GM12878 (cell line): Measurements from ENCODE around the gene EPHA8. TPM values are rescaled to one million over a fixed set of nuclear protein-coding genes. Genes with fewer than 3 reads are reported as not detected.

Source experiments
- FOS ChIP-seq: IDR thresholded peaks from 3 replicates; pipeline ENCODE4 v1.6.1; 2011; ENCODE audit warnings: borderline replicate concordance; ENCODE audit not compliant: insufficient read length; ENCODE audit errors: extremely low read depth
- GABPA ChIP-seq: IDR thresholded peaks from 2 replicates; pipeline ENCODE4 v1.6.1; 2014; ENCODE audit warnings: antibody characterized with exemption, low read depth, mild to moderate bottlenecking, inconsistent platforms
- KAT2A ChIP-seq: conservative IDR thresholded peaks from 2 replicates; pipeline ENCODE4 v1.6.1; 2011; ENCODE audit warnings: low read depth, low read length; ENCODE audit not compliant: control insufficient read depth
- STAT3 ChIP-seq: IDR thresholded peaks from 2 replicates; pipeline ENCODE4 v1.6.1; 2011; ENCODE audit warnings: low read depth, low read length, improper control_type of control experiment
- ZBED1 ChIP-seq: IDR thresholded peaks from 2 replicates; pipeline ENCODE4 v1.6.1; 2016; ENCODE audit warnings: borderline replicate concordance
- polyA plus RNA-seq, 11 experiments: library from polyadenylated mRNA; depleted of rRNA in 4 of 11; unstranded in 6 of 11; stranded (reverse) in 5 of 11; fragments of >200 nt; fragmentation: Nextera tagmentation in 4 of 11; fragmentation: Illumina TruSeq in 1 of 11; extraction: Ambion mirVana in 4 of 11; extraction: Trizol in 1 of 11; gene quantifications; 1 replicate in 1 of 11; 2 replicates in 10 of 11; pipeline versions ENCODE4 v1.2.1 to v1.2.3, GENCODE V29; 2011 to 2016; ENCODE audit warnings: inconsistent platforms in 2 of 11, missing spikeins in 2 of 11, low read depth in 1 of 11
- total RNA-seq, 4 experiments: library from RNA; depleted of rRNA in 3 of 4; stranded (reverse); fragments of >200 nt in 3 of 4; fragmentation: Illumina TruSeq in 1 of 4; extraction: Trizol in 1 of 4; gene quantifications; 2 replicates each; pipeline versions ENCODE4 v1.2.1 to v1.2.3, GENCODE V29; 2013 to 2021
- TF ChIP-seq, protein P1 (sequence below): IDR thresholded peaks from 2 replicates; pipeline ENCODE4 v1.6.1; 2012; ENCODE audit warnings: improper control_type of control experiment, low read depth, low read length; ENCODE audit not compliant: insufficient replicate concordance
- TF ChIP-seq, protein P2 (sequence below), 3 experiments: IDR thresholded peaks in 2 of 3; conservative IDR thresholded peaks in 1 of 3; 2 replicates each; pipeline ENCODE4 v1.5.1; 2011; ENCODE audit warnings: low read depth in 3 of 3, low read length in 3 of 3, mild to moderate bottlenecking in 3 of 3, control low read depth in 2 of 3, moderate library complexity in 2 of 3, inconsistent platforms in 1 of 3, mixed read lengths in 1 of 3; ENCODE audit not compliant: control insufficient read depth in 2 of 3, insufficient read depth in 1 of 3; ENCODE audit errors: extremely low read depth in 1 of 3

The EPHA8 gene
- total and polyA plus RNA-seq, 10 of the 15 experiments (the other 5 are each of a cell fraction or from before 2014, with no cell fraction given), result not detected

DNA sequence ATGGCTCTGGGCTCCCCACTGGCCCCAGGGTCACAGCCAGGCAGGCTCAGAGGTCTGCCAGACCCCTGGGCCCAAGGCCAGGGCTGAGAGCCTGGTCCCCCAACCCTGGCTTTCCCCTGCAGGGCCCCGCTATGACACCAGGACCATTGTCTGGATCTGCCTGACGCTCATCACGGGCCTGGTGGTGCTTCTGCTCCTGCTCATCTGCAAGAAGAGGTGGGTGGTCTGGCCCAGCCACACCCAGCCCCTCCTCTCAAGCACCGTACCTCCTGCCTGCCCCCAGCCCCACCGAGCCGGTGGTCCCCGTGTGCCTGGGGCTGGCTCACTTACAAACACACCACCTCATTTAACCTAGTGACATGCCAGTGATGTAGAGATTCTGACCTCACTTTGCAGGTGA, 31.8 kb downstream of the EPHA8 start (continued):
- TF ChIP-seq, protein P1, sequence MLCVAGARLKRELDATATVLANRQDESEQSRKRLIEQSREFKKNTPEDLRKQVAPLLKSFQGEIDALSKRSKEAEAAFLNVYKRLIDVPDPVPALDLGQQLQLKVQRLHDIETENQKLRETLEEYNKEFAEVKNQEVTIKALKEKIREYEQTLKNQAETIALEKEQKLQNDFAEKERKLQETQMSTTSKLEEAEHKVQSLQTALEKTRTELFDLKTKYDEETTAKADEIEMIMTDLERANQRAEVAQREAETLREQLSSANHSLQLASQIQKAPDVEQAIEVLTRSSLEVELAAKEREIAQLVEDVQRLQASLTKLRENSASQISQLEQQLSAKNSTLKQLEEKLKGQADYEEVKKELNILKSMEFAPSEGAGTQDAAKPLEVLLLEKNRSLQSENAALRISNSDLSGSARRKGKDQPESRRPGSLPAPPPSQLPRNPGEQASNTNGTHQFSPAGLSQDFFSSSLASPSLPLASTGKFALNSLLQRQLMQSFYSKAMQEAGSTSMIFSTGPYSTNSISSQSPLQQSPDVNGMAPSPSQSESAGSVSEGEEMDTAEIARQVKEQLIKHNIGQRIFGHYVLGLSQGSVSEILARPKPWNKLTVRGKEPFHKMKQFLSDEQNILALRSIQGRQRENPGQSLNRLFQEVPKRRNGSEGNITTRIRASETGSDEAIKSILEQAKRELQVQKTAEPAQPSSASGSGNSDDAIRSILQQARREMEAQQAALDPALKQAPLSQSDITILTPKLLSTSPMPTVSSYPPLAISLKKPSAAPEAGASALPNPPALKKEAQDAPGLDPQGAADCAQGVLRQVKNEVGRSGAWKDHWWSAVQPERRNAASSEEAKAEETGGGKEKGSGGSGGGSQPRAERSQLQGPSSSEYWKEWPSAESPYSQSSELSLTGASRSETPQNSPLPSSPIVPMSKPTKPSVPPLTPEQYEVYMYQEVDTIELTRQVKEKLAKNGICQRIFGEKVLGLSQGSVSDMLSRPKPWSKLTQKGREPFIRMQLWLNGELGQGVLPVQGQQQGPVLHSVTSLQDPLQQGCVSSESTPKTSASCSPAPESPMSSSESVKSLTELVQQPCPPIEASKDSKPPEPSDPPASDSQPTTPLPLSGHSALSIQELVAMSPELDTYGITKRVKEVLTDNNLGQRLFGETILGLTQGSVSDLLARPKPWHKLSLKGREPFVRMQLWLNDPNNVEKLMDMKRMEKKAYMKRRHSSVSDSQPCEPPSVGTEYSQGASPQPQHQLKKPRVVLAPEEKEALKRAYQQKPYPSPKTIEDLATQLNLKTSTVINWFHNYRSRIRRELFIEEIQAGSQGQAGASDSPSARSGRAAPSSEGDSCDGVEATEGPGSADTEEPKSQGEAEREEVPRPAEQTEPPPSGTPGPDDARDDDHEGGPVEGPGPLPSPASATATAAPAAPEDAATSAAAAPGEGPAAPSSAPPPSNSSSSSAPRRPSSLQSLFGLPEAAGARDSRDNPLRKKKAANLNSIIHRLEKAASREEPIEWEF, result no peak
- TF ChIP-seq FOS (no peak), STAT3 (no peak), GABPA (no peak), KAT2A (no peak), ZBED1 (no peak)
- TF ChIP-seq, protein P2, sequence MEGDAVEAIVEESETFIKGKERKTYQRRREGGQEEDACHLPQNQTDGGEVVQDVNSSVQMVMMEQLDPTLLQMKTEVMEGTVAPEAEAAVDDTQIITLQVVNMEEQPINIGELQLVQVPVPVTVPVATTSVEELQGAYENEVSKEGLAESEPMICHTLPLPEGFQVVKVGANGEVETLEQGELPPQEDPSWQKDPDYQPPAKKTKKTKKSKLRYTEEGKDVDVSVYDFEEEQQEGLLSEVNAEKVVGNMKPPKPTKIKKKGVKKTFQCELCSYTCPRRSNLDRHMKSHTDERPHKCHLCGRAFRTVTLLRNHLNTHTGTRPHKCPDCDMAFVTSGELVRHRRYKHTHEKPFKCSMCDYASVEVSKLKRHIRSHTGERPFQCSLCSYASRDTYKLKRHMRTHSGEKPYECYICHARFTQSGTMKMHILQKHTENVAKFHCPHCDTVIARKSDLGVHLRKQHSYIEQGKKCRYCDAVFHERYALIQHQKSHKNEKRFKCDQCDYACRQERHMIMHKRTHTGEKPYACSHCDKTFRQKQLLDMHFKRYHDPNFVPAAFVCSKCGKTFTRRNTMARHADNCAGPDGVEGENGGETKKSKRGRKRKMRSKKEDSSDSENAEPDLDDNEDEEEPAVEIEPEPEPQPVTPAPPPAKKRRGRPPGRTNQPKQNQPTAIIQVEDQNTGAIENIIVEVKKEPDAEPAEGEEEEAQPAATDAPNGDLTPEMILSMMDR (IDR thresholded peaks at IDR 0.05 in 2 of 3, conservative IDR thresholded peaks at IDR 0.05 in 1 of 3; ENCODE audit: control insufficient read depth in 2 of 3, extremely low read depth in 1 of 3, insufficient read depth in 1 of 3, low read depth in 3 of 3, low read length in 3 of 3), result no peak
